Muscle layer of duodenum (tissue), 2 donors: ENCODE data around the gene RSU1.
"Not testable (repeated sequence)": the region's sequence is repeated elsewhere in the genome, so short reads cannot be mapped to it uniquely, and the experiment has no call there.

Experiments used
- H3K27ac ChIP-seq: one replicate; pipeline ENCODE4 v1.7.0; 2013; ENCODE audit warnings: mild to moderate bottlenecking, low read length
- H3K27me3 ChIP-seq: one replicate; pipeline ENCODE4 v1.7.0; 2013; ENCODE audit warnings: low read depth, mild to moderate bottlenecking, control low read depth, low read length
- H3K36me3 ChIP-seq, 2 donors: one replicate each; pipeline ENCODE4 v1.7.0; 2013; ENCODE audit warnings: low read length in 2 of 2, control low read depth in 1 of 2, mild to moderate bottlenecking in 1 of 2; ENCODE audit not compliant: insufficient read depth in 2 of 2, control insufficient read depth in 1 of 2
- H3K4me1 ChIP-seq, 2 donors: one replicate each; pipeline ENCODE4 v1.7.0; 2013; ENCODE audit warnings: low read length in 2 of 2, mild to moderate bottlenecking in 2 of 2, control low read depth in 1 of 2, moderate library complexity in 1 of 2; ENCODE audit not compliant: insufficient read depth in 2 of 2, control insufficient read depth in 1 of 2
- H3K4me3 ChIP-seq, 2 donors: one replicate each; pipeline ENCODE4 v1.7.0; 2013; ENCODE audit warnings: low read length in 2 of 2, low read depth in 1 of 2, mild to moderate bottlenecking in 1 of 2
- H3K9me3 ChIP-seq, 2 donors: one replicate each; pipeline ENCODE4 v1.7.0; 2013; ENCODE audit warnings: low read length in 2 of 2, control low read depth in 1 of 2, mild to moderate bottlenecking in 1 of 2; ENCODE audit not compliant: control insufficient read depth in 1 of 2
- donor health status: healthy.

The RSU1 gene

DNA sequence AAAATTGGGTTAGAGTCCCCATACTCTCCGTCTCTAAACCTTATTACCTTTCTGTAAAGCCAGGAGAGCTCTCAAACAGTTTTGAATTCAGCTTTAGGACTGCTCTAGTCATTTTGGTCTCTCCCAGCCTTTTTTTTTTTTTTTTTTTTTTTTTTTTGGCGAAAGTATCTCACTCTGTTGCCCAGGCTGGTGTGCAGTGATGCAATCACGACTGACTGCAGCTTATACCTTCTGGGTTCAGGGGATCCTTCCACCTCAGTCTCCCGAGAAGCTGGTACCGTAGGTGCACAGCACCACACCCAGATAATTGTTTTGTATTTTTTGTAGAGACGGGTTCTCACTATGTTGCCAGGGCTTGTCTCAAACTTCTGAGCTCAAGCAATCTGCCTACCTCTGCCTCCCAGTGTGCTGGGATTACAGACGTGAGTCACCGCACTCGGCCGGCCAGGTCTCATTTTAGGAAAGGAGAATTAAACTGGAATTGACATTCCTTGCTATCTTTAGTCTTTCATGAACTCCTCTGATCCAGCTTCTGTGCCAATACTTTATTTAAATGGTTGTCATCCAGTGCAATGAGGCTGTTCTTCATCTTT lies 31.4 kb upstream of the RSU1 start:
- no peaks in the 10 kb centered on the region for H3K36me3 ChIP-seq
- no peak overlapping the region for H3K27ac ChIP-seq
- no peak overlapping the region for H3K4me3 ChIP-seq
- peaks cover 0 to 3% of the 10 kb centered on the region in 2 donors for H3K4me1 ChIP-seq
- no peaks in the 10 kb centered on the region for H3K9me3 ChIP-seq
- no peaks in the 10 kb centered on the region for H3K27me3 ChIP-seq

DNA sequence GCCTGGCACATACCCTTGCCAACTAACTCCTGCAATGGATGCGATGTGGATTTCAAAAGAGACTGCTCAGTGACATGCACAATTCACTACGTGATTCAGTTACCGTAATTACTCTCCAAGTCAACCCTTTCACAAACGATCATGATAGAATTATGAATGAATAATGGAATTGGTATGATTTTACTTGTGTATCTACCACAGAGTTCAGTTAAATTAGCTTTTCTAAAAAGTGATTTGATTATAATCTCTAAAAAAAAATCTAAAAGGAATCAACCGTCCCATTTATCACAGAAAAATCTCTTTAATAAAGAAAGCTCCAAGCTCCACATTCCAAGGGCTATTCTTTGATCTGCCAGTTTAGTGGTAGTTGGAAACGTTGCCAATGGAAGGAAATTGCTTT lies 30.4 kb upstream of the RSU1 start:
- no peaks in the 10 kb centered on the region for H3K36me3 ChIP-seq
- H3K4me3 ChIP-seq = no peak overlapping the region
- H3K27me3 ChIP-seq = no peaks in the 10 kb centered on the region
- peaks cover 0 to 3% of the 10 kb centered on the region in 2 donors for H3K4me1 ChIP-seq
- no peak overlapping the region for H3K27ac ChIP-seq
- H3K9me3 ChIP-seq = no peaks in the 10 kb centered on the region

DNA sequence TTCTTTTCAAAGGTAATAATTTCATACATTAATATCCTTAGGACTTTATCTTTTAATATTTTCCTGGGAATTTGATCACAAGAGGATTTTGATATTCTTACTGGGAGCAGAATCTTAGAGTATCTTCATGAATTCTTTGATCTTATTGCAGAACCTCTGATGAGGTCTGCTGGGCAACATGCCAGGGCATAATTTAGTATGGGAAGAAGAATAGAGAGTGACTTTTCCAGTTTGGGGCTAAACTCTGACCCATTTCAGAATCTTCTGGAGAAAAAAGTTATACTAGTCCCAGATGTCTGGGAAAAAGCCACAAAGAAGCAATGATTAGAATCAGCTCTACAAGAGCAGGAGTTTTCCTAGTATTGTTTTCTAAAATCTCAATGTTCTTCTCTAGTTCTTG lies 28.0 kb upstream of the RSU1 start:
- Histone ChIP-seq H3K4me3 (no peak overlapping the region), H3K27ac (no peak overlapping the region), H3K36me3 (no peaks in the 10 kb centered on the region), H3K9me3 (no peaks in the 10 kb centered on the region), H3K4me1 (peaks cover 0 to 3% of the 10 kb centered on the region in 2 donors), H3K27me3 (no peaks in the 10 kb centered on the region)

DNA sequence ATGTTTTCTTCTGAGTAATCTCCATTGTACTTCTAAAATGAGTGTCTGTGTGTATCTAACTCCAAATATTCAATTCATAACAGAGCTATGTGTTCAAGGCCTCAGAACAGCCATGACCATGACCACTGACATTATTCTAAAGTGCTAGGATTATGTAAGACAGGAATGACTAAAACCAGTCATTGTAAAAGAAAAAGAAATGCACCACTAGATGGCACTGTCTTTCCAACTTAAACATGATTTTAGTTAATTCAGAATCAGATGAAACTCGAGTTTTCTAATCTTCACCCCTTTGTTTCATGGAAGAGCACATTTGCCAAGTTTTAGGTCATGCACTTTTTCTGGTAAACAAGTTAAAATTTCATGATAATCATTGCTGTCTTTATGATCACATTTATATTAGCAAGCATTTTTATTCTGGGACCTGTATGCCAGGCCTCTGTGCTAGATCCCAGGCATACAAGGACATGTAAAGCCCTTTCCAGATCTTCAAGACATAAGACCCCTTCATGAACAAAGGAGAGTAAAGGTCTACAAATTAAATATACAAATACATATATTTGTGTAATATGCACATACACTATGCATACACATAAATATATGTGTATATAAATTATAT lies 26.1 kb upstream of the RSU1 start:
- Histone ChIP-seq H3K27ac (no peak overlapping the region), H3K36me3 (no peaks in the 10 kb centered on the region), H3K4me1 (peaks cover 0 to 3% of the 10 kb centered on the region in 2 donors), H3K9me3 (no peaks in the 10 kb centered on the region), H3K4me3 (no peak overlapping the region), H3K27me3 (no peaks in the 10 kb centered on the region)

DNA sequence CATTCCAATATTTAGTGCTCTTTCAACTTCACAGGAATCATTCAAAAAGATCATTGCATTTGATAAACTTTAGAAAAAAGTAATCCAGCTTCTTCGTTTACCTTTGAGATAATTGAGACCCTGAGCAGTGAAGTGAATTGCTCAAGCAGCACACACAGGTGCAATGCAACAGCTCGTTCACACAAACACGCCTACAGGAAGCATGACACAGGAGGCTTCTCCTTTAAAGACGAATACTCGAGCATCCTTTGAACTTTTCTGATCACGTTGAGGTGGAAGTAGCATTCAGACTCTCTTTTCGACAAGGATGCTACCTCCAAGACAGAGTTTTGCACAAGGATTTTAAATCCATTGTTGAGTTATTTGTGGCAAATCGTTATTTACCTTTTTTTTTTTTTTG lies 18.0 kb upstream of the RSU1 start:
- Histone ChIP-seq H3K27me3 (no peaks in the 10 kb centered on the region), H3K4me3 (no peak overlapping the region), H3K4me1 (peaks cover 0 to 6% of the 10 kb centered on the region in 2 donors), H3K36me3 (no peaks in the 10 kb centered on the region), H3K9me3 (no peaks in the 10 kb centered on the region), H3K27ac (no peak overlapping the region)

DNA sequence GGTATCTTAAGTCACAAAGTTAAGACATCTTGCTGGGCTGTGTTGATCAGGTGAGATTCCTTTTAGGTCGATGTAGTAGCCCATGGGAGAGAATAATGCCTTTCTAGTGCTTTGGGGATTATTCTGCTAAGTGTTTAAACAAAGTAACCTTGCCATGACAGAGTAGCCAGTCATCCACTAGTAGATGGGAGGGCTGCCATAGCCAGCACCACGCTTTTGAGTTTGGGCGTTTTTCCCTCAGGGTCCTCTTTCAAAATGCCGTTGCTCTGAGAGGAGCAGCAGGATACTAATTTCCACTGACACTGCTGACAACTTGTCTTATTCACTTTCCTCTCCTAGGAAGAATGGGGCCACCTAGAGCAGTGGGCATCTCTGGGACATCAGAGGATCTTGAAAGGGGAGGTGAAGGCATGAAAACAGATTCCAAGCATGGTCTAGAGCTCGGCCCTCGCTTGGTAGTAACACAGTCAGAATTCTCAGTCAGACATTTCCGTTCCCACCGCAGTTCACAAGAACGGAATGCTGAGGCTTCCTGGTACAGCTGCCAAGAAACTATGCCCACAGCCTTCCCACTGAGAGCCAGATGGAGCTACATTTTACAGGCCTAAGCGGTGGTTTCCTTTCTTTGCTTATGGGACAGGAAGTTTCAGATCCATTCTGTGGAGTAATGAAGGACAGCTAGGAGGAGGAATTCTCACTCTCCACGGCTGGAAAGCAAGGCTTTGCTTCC lies 15.3 kb upstream of the RSU1 start:
- H3K27ac ChIP-seq = peak overlapping the region; percentile 36
- peak overlapping the region in 1 of 2 donors; percentile 19 for H3K4me3 ChIP-seq
- H3K4me1 ChIP-seq = peaks cover 6 to 7% of the 10 kb centered on the region in 2 donors
- H3K36me3 ChIP-seq = no peaks in the 10 kb centered on the region
- no peaks in the 10 kb centered on the region for H3K9me3 ChIP-seq
- no peaks in the 10 kb centered on the region for H3K27me3 ChIP-seq

DNA sequence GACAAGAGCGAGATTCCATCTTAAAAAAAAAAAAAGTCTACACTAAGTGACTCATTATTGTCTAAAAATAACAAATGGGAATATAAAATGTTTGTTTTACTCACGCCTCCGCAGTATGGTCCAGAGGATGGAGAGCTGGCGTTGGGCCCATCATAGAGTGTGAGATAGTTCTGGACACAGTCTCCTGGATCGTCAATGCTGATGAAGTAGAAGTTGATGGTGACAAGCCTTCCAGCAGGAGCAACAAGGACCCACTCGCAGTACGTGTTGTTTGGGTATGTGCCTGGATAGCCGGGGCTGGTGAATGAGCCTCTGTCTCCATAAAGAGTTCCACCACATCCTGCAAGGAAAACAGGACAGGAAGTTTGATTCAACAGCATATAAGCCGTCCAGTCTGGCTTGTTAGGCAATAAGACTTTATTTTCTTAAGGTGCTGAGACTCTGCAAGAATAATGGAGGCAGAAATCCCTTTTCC lies 11.5 kb upstream of the RSU1 start:
- H3K27me3 ChIP-seq = no peaks in the 10 kb centered on the region
- H3K4me1 ChIP-seq = peaks cover 6 to 7% of the 10 kb centered on the region in 2 donors
- no peak overlapping the region for H3K4me3 ChIP-seq
- no peak overlapping the region for H3K27ac ChIP-seq
- H3K36me3 ChIP-seq = no peaks in the 10 kb centered on the region
- no peaks in the 10 kb centered on the region for H3K9me3 ChIP-seq

DNA sequence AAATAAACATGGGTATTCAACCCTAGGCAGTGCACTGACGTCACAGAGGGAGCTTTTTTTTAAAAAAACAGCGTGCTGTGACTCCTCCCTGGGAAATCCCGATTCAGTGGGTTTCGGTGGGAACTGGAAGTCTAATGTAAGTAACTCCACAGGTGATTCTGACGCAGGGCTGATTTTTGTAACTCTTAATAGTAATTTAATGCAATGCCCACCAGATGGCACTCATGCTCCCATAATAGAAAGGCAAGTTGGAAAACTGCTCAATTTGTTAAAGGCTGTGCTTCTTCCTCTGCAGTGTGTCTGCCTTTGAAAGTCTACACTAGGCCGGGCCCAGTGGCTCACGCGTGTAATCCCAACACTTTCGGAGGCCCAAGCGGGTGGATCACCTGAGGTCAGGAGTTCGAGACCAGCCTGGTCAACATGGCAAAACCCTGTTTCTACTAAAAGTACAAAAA lies 10.9 kb upstream of the RSU1 start:
- Histone ChIP-seq H3K4me3 (peak overlapping the region in 1 of 2 donors; percentile 6), H3K4me1 (peaks cover 6 to 7% of the 10 kb centered on the region in 2 donors), H3K27ac (no peak overlapping the region), H3K36me3 (no peaks in the 10 kb centered on the region), H3K9me3 (no peaks in the 10 kb centered on the region), H3K27me3 (no peaks in the 10 kb centered on the region)

DNA sequence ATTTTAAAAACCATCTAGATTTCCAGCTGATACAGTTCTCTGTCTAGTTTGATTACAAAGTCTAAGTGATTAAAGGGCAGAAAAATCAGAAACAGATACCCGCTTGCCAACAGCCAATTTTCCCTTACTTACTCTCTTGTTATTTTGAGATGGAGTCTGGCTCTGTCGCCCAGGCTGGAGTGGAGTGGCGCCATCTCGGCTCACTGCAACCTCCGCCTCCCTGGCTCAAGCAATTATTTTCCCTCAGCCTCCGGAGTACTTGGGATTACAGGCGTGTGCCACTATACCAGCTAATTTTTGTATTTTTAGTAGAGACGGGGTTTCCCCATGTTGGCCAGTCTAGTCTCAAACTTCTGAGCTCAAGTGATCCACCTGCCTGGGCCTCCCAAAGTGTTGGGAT lies 10.2 kb upstream of the RSU1 start:
- H3K27ac ChIP-seq, H3K27me3 ChIP-seq, H3K36me3 ChIP-seq, H3K9me3 ChIP-seq, H3K4me1 ChIP-seq, H3K4me3 ChIP-seq: not testable (repeated sequence)

DNA sequence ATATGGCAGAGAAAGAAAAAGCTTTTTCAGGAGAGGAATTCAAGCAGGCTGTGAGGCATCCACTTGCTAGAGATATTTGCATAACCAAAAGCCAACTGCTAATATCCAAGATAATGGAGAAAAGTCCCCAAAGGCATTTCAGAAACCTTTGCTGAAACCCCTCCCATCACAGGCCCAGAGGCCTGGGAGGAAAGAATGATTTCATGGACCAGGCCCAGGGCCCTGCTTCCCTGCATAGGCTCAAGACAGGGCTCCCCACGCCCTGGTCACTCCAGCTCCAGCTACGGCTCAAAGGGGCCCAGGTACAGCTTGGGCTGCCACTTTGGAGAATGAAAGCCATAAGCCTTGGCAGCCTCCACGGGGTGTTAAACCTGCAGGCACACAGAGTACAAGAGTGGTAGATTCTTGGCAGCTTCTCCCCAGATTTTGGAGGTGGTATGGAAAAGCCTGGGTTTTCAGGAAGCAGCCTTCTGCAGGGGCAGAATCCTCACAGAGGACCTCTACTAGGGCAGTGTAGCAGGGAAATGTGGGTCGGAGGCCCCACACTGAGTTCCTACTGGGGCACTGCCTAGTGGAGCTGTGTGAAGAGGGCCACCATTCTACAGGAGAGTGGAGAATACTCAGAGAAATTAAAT lies 5.6 kb upstream of the RSU1 start:
- Histone ChIP-seq H3K4me3 (no peak overlapping the region), H3K9me3 (peaks cover 0 to 12% of the 10 kb centered on the region in 2 donors), H3K27ac (no peak overlapping the region), H3K27me3 (no peaks in the 10 kb centered on the region), H3K4me1 (peaks cover 0 to 4% of the 10 kb centered on the region in 2 donors), H3K36me3 (no peaks in the 10 kb centered on the region)

DNA sequence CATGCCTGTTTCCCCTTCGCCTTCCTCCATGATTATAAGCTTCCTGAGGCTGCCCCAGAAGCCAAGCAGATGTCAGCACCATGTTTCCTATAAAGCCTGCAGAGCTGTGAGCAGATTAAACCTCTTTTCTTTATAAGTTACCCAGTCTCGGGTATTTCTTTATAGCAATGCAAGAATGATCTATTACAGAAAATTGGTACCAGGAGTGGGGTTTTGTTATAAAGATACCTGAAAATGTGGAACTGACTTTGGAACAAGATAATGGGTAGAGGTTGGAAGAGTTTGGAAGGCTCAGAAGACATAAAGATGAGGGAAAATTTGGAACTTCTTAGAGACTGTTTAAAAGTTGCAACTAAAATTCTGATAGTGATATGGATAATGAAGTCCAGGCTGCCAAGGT lies 4.8 kb upstream of the RSU1 start:
- Histone ChIP-seq H3K4me3 (no peak overlapping the region), H3K4me1 (peaks cover 0 to 4% of the 10 kb centered on the region in 2 donors), H3K9me3 (peaks cover 0 to 12% of the 10 kb centered on the region in 2 donors), H3K27ac (no peak overlapping the region), H3K36me3 (no peaks in the 10 kb centered on the region), H3K27me3 (no peaks in the 10 kb centered on the region)
